K562 (cell line): ENCODE data around the gene CD38. TPM values are rescaled to one million over a fixed set of nuclear protein-coding genes. Genes with fewer than 3 reads are reported as not detected.

Experiments
- CTCF ChIP-seq, 3 experiments: IDR thresholded peaks in 2 of 3; conservative IDR thresholded peaks in 1 of 3; 2 replicates each; pipeline ENCODE4 v1.5.1; 2011 to 2012; ENCODE audit warnings: low read length in 3 of 3, mild to moderate bottlenecking in 3 of 3, control low read depth in 2 of 3, improper control_type of control experiment in 1 of 3, inconsistent platforms in 1 of 3, low read depth in 1 of 3, mixed read lengths in 1 of 3, moderate library complexity in 1 of 3; ENCODE audit not compliant: insufficient read depth in 2 of 3
- ETV1 ChIP-seq: fragments of 450-650 bp; conservative IDR thresholded peaks from 2 replicates; pipeline ENCODE4 v1.6.1; 2016; ENCODE audit warnings: missing genetic modification characterization, control low read depth, low read depth, missing compliant biosample characterization
- HDAC3 ChIP-seq: fragments of 450-650 bp; IDR thresholded peaks from 2 replicates; pipeline ENCODE4 v1.6.1; 2018; ENCODE audit warnings: borderline replicate concordance, mild to moderate bottlenecking, moderate library complexity; ENCODE audit not compliant: partially characterized antibody
- MAX ChIP-seq: sonication (generic); formaldehyde crosslinking; IDR thresholded peaks from 2 replicates; pipeline ENCODE4 v1.9.0; 2022; ENCODE audit warnings: mild to moderate bottlenecking, missing genetic modification reagents
- RAD21 ChIP-seq, 2 experiments: fragments of 250-450 bp in 1 of 2; fragments of 450-650 bp in 1 of 2; sonication (Bioruptor Pico) in 1 of 2; formaldehyde crosslinking in 1 of 2; IDR thresholded peaks in 1 of 2; conservative IDR thresholded peaks in 1 of 2; 2 replicates each; pipeline versions ENCODE4 v1.4.0 to v1.8.0; 2020 to 2022; ENCODE audit warnings: mild to moderate bottlenecking in 2 of 2, moderate library complexity in 1 of 2
- RCOR1 ChIP-seq, 2 experiments: IDR thresholded peaks; 2 replicates each; pipeline ENCODE4 v1.6.1; 2012; ENCODE audit warnings: low read depth in 2 of 2, low read length in 2 of 2, borderline replicate concordance in 1 of 2, improper control_type of control experiment in 1 of 2
- SMC3 ChIP-seq: conservative IDR thresholded peaks from 2 replicates; pipeline ENCODE4 v1.6.1; 2011; ENCODE audit warnings: low read depth, low read length, improper control_type of control experiment; ENCODE audit not compliant: insufficient read depth
- SOX6 ChIP-seq: fragments of 450-650 bp; IDR thresholded peaks from 2 replicates; pipeline ENCODE4 v1.6.1; 2014; ENCODE audit warnings: mild to moderate bottlenecking
- ZNF24 ChIP-seq: fragments of 450-650 bp; IDR thresholded peaks from 2 replicates; pipeline ENCODE4 v1.6.1; 2016
- polyA plus RNA-seq, 8 experiments: library from polyadenylated mRNA; depleted of rRNA in 4 of 8; stranded (reverse) in 5 of 8; unstranded in 3 of 8; fragments of >200 nt; fragmentation: Nextera tagmentation in 2 of 8; fragmentation: Illumina TruSeq in 1 of 8; extraction: Ambion mirVana in 2 of 8; extraction: Trizol in 1 of 8; gene quantifications; 2 replicates each; pipeline versions ENCODE4 v1.2.1 to v1.2.3, GENCODE V29; 2011 to 2014; ENCODE audit warnings: inconsistent platforms in 1 of 8, missing spikeins in 1 of 8
- total RNA-seq, 7 experiments: library from RNA; depleted of rRNA in 6 of 7; stranded (reverse); fragments of >200 nt in 6 of 7; fragmentation: Illumina TruSeq in 2 of 7; extraction: Trizol in 2 of 7; gene quantifications; 2 replicates each; pipeline versions ENCODE4 v1.2.1 to v1.2.3, GENCODE V29; 2011 to 2021; ENCODE audit warnings: low replicate concordance in 1 of 7
- TF ChIP-seq, protein P1 (sequence below), 2 experiments: fragments of 450-650 bp; formaldehyde crosslinking in 1 of 2; IDR thresholded peaks; 2 replicates each; pipeline versions ENCODE4 v1.4.0 to v1.6.1; 2014 to 2020; ENCODE audit warnings: mild to moderate bottlenecking in 2 of 2, borderline replicate concordance in 1 of 2, low read depth in 1 of 2

CD38 gene
- total and polyA plus RNA-seq, 9 of the 15 experiments (the other 6 are each of a cell fraction or from before 2014, with no cell fraction given) = 0.04 to 0.06 (median 0.04) TPM; not detected in 5

- 0 out of 4 replicates have a peak, but pooled peaks of 1 of the 2 experiments have one; percentile 14 for TF ChIP-seq RCOR1 (IDR thresholded peaks at IDR 0.05; ENCODE audit: borderline replicate concordance in 1 of 2, low read depth in 2 of 2, low read length in 2 of 2)
- TF ChIP-seq RAD21 (CRISPR knock-in tag; conservative IDR thresholded peaks at IDR 0.05 in 1 of 2, IDR thresholded peaks at IDR 0.05 in 1 of 2) = peak; percentile 79 to 83
- TF ChIP-seq ZNF24 = peak; percentile 64; the same call in 1 of the 2 replicates
- TF ChIP-seq HDAC3 = no peak
- no peak for TF ChIP-seq SOX6
- TF ChIP-seq CTCF (IDR thresholded peaks at IDR 0.05 in 2 of 3, conservative IDR thresholded peaks at IDR 0.05 in 1 of 3; ENCODE audit: insufficient read depth in 2 of 3, low read depth in 1 of 3, low read length in 3 of 3) = peak; percentile 63 to 85 (median 74); a peak in 5 of 6 replicates
- TF ChIP-seq MAX = no peak
- peak; percentile 73 for TF ChIP-seq SMC3
- no peak for TF ChIP-seq ETV1
- TF ChIP-seq, protein P1, sequence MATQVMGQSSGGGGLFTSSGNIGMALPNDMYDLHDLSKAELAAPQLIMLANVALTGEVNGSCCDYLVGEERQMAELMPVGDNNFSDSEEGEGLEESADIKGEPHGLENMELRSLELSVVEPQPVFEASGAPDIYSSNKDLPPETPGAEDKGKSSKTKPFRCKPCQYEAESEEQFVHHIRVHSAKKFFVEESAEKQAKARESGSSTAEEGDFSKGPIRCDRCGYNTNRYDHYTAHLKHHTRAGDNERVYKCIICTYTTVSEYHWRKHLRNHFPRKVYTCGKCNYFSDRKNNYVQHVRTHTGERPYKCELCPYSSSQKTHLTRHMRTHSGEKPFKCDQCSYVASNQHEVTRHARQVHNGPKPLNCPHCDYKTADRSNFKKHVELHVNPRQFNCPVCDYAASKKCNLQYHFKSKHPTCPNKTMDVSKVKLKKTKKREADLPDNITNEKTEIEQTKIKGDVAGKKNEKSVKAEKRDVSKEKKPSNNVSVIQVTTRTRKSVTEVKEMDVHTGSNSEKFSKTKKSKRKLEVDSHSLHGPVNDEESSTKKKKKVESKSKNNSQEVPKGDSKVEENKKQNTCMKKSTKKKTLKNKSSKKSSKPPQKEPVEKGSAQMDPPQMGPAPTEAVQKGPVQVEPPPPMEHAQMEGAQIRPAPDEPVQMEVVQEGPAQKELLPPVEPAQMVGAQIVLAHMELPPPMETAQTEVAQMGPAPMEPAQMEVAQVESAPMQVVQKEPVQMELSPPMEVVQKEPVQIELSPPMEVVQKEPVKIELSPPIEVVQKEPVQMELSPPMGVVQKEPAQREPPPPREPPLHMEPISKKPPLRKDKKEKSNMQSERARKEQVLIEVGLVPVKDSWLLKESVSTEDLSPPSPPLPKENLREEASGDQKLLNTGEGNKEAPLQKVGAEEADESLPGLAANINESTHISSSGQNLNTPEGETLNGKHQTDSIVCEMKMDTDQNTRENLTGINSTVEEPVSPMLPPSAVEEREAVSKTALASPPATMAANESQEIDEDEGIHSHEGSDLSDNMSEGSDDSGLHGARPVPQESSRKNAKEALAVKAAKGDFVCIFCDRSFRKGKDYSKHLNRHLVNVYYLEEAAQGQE (IDR thresholded peaks at IDR 0.05; ENCODE audit: borderline replicate concordance) = peak; percentile 66; the same call in 1 of the 2 replicates
- TF ChIP-seq, protein P1 (CRISPR knock-in tag; IDR thresholded peaks at IDR 0.05; ENCODE audit: low read depth) = no peak
- TF ChIP-seq, all 486 proteins: peak for 8
Observed at GRCh38 chr4:15805583-15806517, 27.7 kb downstream of the CD38 start (continued).
